Measurements from ENCODE around the gene KIAA1671. TPM values are rescaled to one million over a fixed set of nuclear protein-coding genes. Genes with fewer than 3 reads are reported as not detected.

The KIAA1671 gene
- total and polyA plus RNA-seq, 5 donors from 2014 or later, result 0.21 to 3.3 (median 0.65) TPM; not detected in 1

- Mint-ChIP-seq H3K4me3 (no peak overlapping the region), H3K27me3 (peaks cover 29% of the 10 kb centered on the region), H3K9me3 (no peaks in the 10 kb centered on the region), H3K27ac (no peak overlapping the region), H3K4me1 (no peaks in the 10 kb centered on the region), H3K36me3 (no peaks in the 10 kb centered on the region)
- H3K27ac ChIP-seq (ENCODE audit: insufficient read depth, low read length, poor library complexity, severe bottlenecking), result no peak overlapping the region
- ATAC-seq (ENCODE audit: low read depth in 2 of 2) (no peak), DNase-seq (no peak)
- peaks cover 3% of the 10 kb centered on the region for H3K27me3 ChIP-seq (ENCODE audit: control insufficient read depth, insufficient read depth, low read length)
- H3K4me1 ChIP-seq (ENCODE audit: control insufficient read depth, insufficient read depth, low read length, poor library complexity, severe bottlenecking), result no peaks in the 10 kb centered on the region
- H3K36me3 ChIP-seq (ENCODE audit: control insufficient read depth, insufficient read depth, low read length), result no peaks in the 10 kb centered on the region
- H3K4me3 ChIP-seq (ENCODE audit: low read depth, low read length), result no peak overlapping the region
- H3K9me3 ChIP-seq (ENCODE audit: control insufficient read depth in 2 of 2, low read length in 2 of 2), result no peaks in the 10 kb centered on the region
Observed at GRCh38 chr22:24945430-24945829, 7.1 kb upstream of the KIAA1671 start.

- Histone ChIP-seq H3K4me3 (ENCODE audit: low read depth, low read length) (no peak overlapping the region), H3K36me3 (ENCODE audit: control insufficient read depth, insufficient read depth, low read length) (no peaks in the 10 kb centered on the region), H3K27ac (ENCODE audit: insufficient read depth, low read length, poor library complexity, severe bottlenecking) (no peak overlapping the region), H3K27me3 (ENCODE audit: control insufficient read depth, insufficient read depth, low read length) (peaks cover 12% of the 10 kb centered on the region), H3K9me3 (ENCODE audit: control insufficient read depth in 2 of 2, low read length in 2 of 2) (no peaks in the 10 kb centered on the region), H3K4me1 (ENCODE audit: control insufficient read depth, insufficient read depth, low read length, poor library complexity, severe bottlenecking) (peaks cover 5% of the 10 kb centered on the region)
- Mint-ChIP-seq H3K36me3 (no peaks in the 10 kb centered on the region), H3K9me3 (no peaks in the 10 kb centered on the region), H3K4me3 (no peak overlapping the region), H3K27me3 (peaks cover 44% of the 10 kb centered on the region), H3K27ac (no peak overlapping the region), H3K4me1 (peaks cover 0 to 9% (median 4%) of the 10 kb centered on the region in 4 donors)
- DNase-seq (no peak), ATAC-seq (ENCODE audit: low read depth in 2 of 2) (no peak)
Observed at GRCh38 chr22:24947383-24947782, 5.1 kb upstream of the KIAA1671 start.

- H3K27ac Mint-ChIP-seq, result no peak overlapping the region
- peaks cover 46% of the 10 kb centered on the region for H3K27me3 Mint-ChIP-seq
- H3K4me1 Mint-ChIP-seq, result peaks cover 0 to 9% (median 4%) of the 10 kb centered on the region in 4 donors
- H3K9me3 Mint-ChIP-seq, result no peaks in the 10 kb centered on the region
- Histone ChIP-seq H3K4me3 (ENCODE audit: low read depth, low read length) (no peak overlapping the region), H3K36me3 (ENCODE audit: control insufficient read depth, insufficient read depth, low read length) (no peaks in the 10 kb centered on the region), H3K9me3 (ENCODE audit: control insufficient read depth in 2 of 2, low read length in 2 of 2) (no peaks in the 10 kb centered on the region), H3K27ac (ENCODE audit: insufficient read depth, low read length, poor library complexity, severe bottlenecking) (no peak overlapping the region), H3K4me1 (ENCODE audit: control insufficient read depth, insufficient read depth, low read length, poor library complexity, severe bottlenecking) (peaks cover 9% of the 10 kb centered on the region), H3K27me3 (ENCODE audit: control insufficient read depth, insufficient read depth, low read length) (peaks cover 12% of the 10 kb centered on the region)
- DNase-seq, result no peak
- no peak for ATAC-seq (ENCODE audit: low read depth in 2 of 2)
- H3K36me3 Mint-ChIP-seq, result no peaks in the 10 kb centered on the region
- H3K4me3 Mint-ChIP-seq, result peak overlapping the region in 1 of 4 donors; percentile 19
Observed at GRCh38 chr22:24947881-24948280, 4.6 kb upstream of the KIAA1671 start.

GRCh38 chr22:24948356-24949202 lies 3.9 kb upstream of the KIAA1671 start:
- Mint-ChIP-seq H3K27me3 (peaks cover 48% of the 10 kb centered on the region), H3K36me3 (no peaks in the 10 kb centered on the region), H3K27ac (no peak overlapping the region), H3K4me1 (peaks cover 0 to 12% (median 5%) of the 10 kb centered on the region in 4 donors), H3K9me3 (no peaks in the 10 kb centered on the region), H3K4me3 (no peak overlapping the region)
- no peak for ATAC-seq (ENCODE audit: low read depth in 2 of 2)
- Histone ChIP-seq H3K27me3 (ENCODE audit: control insufficient read depth, insufficient read depth, low read length) (peaks cover 14% of the 10 kb centered on the region), H3K4me3 (ENCODE audit: low read depth, low read length) (no peak overlapping the region), H3K9me3 (ENCODE audit: control insufficient read depth in 2 of 2, low read length in 2 of 2) (no peaks in the 10 kb centered on the region), H3K36me3 (ENCODE audit: control insufficient read depth, insufficient read depth, low read length) (no peaks in the 10 kb centered on the region), H3K27ac (ENCODE audit: insufficient read depth, low read length, poor library complexity, severe bottlenecking) (no peak overlapping the region), H3K4me1 (ENCODE audit: control insufficient read depth, insufficient read depth, low read length, poor library complexity, severe bottlenecking) (peaks cover 14% of the 10 kb centered on the region)
- no peak for DNase-seq

- Mint-ChIP-seq H3K4me3 (peak overlapping the region in 3 of 4 donors; percentile 38 to 60 (median 48)), H3K36me3 (no peaks in the 10 kb centered on the region), H3K27ac (no peak overlapping the region), H3K9me3 (peaks cover 0 to 6% (median 0%) of the 10 kb centered on the region in 7 donors), H3K4me1 (peaks cover 0 to 20% (median 5%) of the 10 kb centered on the region in 4 donors), H3K27me3 (peaks cover 53% of the 10 kb centered on the region)
- H3K27me3 ChIP-seq (ENCODE audit: control insufficient read depth, insufficient read depth, low read length), result peaks cover 19% of the 10 kb centered on the region
- ATAC-seq (ENCODE audit: low read depth in 2 of 2) (no peak), DNase-seq (no peak)
- H3K27ac ChIP-seq (ENCODE audit: insufficient read depth, low read length, poor library complexity, severe bottlenecking), result no peak overlapping the region
- no peaks in the 10 kb centered on the region for H3K9me3 ChIP-seq (ENCODE audit: control insufficient read depth in 2 of 2, low read length in 2 of 2)
- no peaks in the 10 kb centered on the region for H3K36me3 ChIP-seq (ENCODE audit: control insufficient read depth, insufficient read depth, low read length)
- peaks cover 14% of the 10 kb centered on the region for H3K4me1 ChIP-seq (ENCODE audit: control insufficient read depth, insufficient read depth, low read length, poor library complexity, severe bottlenecking)
- no peak overlapping the region for H3K4me3 ChIP-seq (ENCODE audit: low read depth, low read length)
Observed at GRCh38 chr22:24950272-24950902, 2.1 kb upstream of the KIAA1671 start.

- peaks cover 50% of the 10 kb centered on the region for H3K27me3 Mint-ChIP-seq
- Histone ChIP-seq H3K27me3 (ENCODE audit: control insufficient read depth, insufficient read depth, low read length) (peaks cover 19% of the 10 kb centered on the region), H3K9me3 (ENCODE audit: control insufficient read depth in 2 of 2, low read length in 2 of 2) (no peaks in the 10 kb centered on the region), H3K27ac (ENCODE audit: insufficient read depth, low read length, poor library complexity, severe bottlenecking) (no peak overlapping the region), H3K36me3 (ENCODE audit: control insufficient read depth, insufficient read depth, low read length) (no peaks in the 10 kb centered on the region), H3K4me1 (ENCODE audit: control insufficient read depth, insufficient read depth, low read length, poor library complexity, severe bottlenecking) (peaks cover 14% of the 10 kb centered on the region), H3K4me3 (ENCODE audit: low read depth, low read length) (no peak overlapping the region)
- H3K27ac Mint-ChIP-seq, result no peak overlapping the region
- DNase-seq (peak in 1 of 3 donors; percentile 17), ATAC-seq (ENCODE audit: low read depth in 2 of 2) (no peak)
- H3K36me3 Mint-ChIP-seq, result no peaks in the 10 kb centered on the region
- peaks cover 0 to 21% (median 5%) of the 10 kb centered on the region in 4 donors for H3K4me1 Mint-ChIP-seq
- H3K4me3 Mint-ChIP-seq, result peak overlapping the region in 2 of 4 donors; percentile 48 to 67
- H3K9me3 Mint-ChIP-seq, result peaks cover 0 to 6% (median 0%) of the 10 kb centered on the region in 7 donors
Observed at GRCh38 chr22:24952837-24953383, 394 bp downstream of the KIAA1671 start.

GRCh38 chr22:24953384-24954113 lies 1.0 kb downstream of the KIAA1671 start:
- Mint-ChIP-seq H3K27me3 (peaks cover 47% of the 10 kb centered on the region), H3K4me1 (peaks cover 0 to 21% (median 5%) of the 10 kb centered on the region in 4 donors), H3K36me3 (no peaks in the 10 kb centered on the region), H3K9me3 (peaks cover 0 to 6% (median 0%) of the 10 kb centered on the region in 7 donors), H3K4me3 (peak overlapping the region; percentile 38 to 74 (median 52)), H3K27ac (no peak overlapping the region)
- H3K36me3 ChIP-seq (ENCODE audit: control insufficient read depth, insufficient read depth, low read length), result no peaks in the 10 kb centered on the region
- no peak for ATAC-seq (ENCODE audit: low read depth in 2 of 2)
- peaks cover 14% of the 10 kb centered on the region for H3K4me1 ChIP-seq (ENCODE audit: control insufficient read depth, insufficient read depth, low read length, poor library complexity, severe bottlenecking)
- no peak overlapping the region for H3K27ac ChIP-seq (ENCODE audit: insufficient read depth, low read length, poor library complexity, severe bottlenecking)
- DNase-seq, result no peak
- no peaks in the 10 kb centered on the region for H3K9me3 ChIP-seq (ENCODE audit: control insufficient read depth in 2 of 2, low read length in 2 of 2)
- peaks cover 19% of the 10 kb centered on the region for H3K27me3 ChIP-seq (ENCODE audit: control insufficient read depth, insufficient read depth, low read length)
- no peak overlapping the region for H3K4me3 ChIP-seq (ENCODE audit: low read depth, low read length)
